ENCODE data around the gene PDS5B.
"Not testable (repeated sequence)": the region's sequence is repeated elsewhere in the genome, so short reads cannot be mapped to it uniquely, and the experiment has no call there.

PDS5B gene

DNA sequence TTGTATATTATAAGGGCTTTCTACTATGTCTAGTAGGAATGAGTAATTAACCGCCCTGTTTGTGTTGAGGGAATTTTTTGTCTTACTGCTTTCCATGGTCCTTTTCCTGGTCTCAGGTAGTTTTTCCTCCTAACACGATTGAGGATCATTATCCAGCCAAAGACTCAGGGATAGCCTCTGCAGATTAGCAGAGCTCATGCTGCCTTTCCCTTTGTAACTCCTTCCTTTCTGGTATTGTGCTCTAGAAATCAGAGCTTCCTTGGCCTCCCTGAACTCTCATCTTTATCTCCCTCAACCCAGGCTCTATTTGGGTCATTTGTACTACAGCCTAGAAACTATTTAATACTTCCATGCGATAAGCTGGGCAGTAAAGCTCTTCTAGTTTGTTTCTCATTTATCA is 142.1 kb downstream of the PDS5B start:
- DNase-seq (ENCODE audit: low spot score), result no peak

DNA sequence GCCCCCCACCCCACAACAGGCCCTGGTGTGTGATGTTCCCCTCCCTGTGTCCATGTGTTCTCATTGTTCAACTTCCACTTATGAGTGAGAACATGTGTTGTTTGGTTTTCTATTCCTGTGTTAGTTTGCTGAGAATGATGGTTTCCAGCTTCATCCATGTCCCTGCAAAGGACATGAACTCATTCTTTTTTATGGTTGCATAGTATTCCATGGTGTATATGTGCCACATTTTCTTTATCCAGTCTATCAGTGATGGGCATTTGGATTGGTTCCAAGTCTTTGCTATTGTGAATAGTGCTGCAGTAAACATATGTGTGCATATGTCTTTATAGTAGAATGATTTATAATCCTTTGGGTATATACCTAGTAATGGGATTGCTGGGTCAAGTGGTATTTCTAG is 142.8 kb downstream of the PDS5B start:
- not testable (repeated sequence) for DNase-seq (ENCODE audit: low spot score)

DNA sequence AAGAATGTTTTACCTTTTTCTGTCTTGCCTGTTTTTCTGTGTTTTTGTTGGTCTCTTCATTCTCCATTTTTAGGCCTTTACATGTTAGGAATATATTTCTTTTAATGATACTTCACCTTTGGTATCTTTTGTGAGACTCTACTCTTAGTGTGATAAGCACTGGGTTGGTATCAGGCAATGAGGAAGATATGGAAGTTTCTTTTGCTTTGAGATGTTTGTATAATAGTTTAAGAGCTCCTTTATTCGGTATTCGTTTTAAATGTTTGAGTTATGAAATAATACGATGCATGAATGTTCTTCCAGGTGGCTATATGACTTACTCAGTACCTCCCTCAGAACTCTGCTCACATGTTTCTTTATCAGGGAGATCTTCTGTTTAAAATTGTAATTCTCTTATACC is 144.8 kb downstream of the PDS5B start:
- DNase-seq (ENCODE audit: low spot score), result no peak

DNA sequence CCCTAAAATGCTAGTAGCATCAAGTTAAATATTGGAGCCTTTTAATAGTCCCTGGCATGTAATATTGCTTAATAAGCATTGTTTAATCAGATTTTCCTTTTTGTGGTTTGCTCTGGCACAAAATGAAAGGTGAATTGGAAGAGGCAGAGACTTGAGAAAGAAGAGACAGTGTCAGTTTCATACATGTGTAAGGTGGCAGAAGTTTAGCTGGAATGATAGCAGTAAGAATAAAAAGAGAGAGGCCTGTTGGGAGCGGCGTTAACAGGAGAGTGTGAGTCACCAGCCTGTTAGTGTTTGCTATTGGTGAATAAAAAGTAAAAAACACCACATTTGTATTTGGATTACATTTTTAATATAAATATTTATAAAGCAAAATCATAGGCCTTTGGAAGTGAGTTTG is 145.3 kb downstream of the PDS5B start:
- no peak for DNase-seq (ENCODE audit: low spot score)

DNA sequence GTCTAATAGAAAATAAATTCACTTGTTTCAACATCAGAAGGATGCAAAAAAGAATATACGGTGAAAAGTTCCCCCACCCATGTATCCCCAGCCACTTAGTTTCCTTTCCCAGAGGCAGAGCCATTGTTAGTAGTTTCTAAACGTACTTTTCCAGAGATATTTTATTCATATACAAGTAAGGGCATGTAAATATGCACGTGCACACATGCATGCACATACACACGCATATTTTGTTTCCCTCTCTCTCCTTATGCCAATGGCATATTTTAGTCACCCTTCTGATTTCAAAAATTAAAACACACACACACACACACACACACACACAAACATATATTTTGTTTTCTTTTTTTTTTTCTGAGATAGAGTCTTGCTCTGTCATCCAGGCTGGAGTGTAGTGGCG is 147.4 kb downstream of the PDS5B start:
- no peak for DNase-seq (ENCODE audit: low spot score)

DNA sequence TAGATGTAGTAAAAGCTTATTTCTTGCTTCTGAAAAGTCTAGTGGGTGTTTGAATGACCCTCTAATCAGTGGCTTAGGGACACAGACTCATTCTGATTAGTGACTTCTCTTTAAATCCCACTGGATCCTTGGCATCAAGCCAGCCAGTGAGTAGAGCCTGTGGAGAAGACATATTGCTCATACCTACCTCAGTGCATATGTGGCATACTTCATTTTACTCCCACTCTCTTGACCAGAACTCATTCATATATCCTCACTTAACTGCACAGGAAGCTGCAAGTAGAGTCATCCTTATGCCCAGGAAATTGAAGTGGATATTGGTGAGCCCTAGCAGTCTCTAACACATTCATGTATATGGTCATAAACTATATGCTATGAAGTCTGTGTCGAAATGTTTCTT is 148.3 kb downstream of the PDS5B start:
- no peak for DNase-seq (ENCODE audit: low spot score)

DNA sequence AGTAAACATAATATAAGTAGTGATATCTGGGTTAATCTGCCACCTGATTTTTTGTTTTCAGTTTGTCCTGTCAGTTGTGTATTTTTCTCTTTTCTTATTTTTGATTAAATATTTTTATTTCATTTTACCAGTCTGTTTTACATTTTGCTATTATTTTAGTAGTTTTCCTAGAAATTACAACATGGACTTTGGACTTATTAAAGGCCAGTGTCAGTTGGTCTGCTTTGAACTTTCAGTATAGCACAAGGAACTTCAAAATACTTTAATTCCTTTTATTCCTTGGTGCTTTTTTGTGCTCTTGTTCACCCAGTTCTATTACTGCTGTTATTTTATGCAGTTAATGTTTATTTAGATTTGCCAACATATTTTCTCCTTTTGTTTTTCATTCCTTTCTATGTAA is 149.6 kb downstream of the PDS5B start:
- DNase-seq (ENCODE audit: low spot score), result no peak

DNA sequence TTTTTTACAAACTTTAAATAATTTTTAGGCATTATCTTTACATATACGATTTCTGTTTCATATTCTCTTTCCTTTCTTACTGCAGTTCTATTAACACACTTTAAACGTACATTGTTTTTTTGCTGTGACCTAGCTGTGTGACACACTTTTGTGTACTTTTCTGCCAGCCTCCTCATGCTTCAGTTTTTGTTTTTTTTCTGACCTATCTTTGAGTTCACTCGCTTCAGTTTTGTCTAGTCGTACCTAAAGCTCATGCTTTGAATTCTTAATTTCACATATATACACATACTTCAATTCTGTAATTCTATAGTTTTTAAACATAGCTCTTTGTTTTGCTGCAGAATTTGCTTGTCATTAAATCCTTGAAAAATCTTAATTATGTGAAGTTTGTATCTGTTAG is 150.4 kb downstream of the PDS5B start:
- DNase-seq (ENCODE audit: low spot score), result no peak

DNA sequence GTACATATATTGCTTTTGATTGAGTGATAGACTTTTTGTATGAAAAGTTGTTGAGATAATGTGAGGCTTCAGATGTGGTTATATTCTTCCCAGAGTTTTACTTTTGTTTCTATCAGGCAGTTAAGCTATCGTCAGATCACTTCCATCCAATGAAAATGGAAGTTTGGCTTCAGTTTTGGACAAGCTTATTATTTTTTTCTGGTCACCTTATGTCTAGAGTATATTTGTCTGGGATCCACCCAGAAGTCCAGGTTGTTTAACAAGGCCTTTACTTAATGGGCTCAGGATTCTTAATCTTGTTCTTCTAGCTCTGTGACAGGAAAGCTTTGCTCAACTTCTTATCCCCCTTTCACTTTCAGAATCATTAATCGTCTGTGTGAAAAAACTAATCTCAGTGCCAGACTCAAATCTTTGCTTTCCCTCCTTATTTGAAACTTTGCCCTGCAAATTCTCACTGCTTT is 150.9 kb downstream of the PDS5B start:
- DNase-seq (ENCODE audit: low spot score), result no peak

DNA sequence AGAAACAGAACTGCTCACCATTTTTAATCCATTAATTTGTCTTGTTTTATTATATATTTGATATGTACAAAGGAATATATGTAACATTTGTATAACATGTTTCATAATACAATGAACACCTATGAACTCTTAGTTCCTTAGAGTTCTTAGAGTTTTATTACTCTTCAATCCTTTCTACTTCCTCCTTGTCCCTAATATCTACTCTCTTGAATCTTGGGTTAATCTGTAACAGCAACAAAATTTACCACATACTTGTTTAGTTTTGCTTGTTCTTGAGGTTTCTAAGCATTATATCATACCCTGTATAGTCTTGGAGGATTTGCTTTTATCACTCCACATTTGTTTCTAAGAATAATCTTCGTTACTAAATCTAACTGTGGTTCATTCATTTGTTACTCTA is 151.4 kb downstream of the PDS5B start:
- DNase-seq (ENCODE audit: low spot score), result no peak

DNA sequence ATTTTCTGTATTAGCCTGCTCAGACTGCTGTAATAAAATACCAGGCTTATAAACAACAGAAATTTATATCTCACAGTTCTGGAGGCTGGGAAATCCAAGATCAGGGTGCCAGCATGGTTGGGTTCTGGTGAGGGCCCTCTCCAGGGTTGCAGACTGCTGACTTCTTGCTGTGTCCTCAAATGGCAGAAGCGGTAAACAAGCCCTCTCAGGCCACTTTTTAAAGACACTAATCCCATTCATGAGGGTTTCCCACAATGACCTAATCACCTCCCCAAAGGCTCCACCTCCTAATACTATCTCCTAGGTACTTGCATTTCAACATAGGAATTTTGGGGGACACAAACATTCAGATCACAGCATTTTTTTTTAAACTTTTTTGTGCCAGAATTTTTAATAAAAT is 159.3 kb downstream of the PDS5B start:
- no peak for DNase-seq (ENCODE audit: low spot score)

DNA sequence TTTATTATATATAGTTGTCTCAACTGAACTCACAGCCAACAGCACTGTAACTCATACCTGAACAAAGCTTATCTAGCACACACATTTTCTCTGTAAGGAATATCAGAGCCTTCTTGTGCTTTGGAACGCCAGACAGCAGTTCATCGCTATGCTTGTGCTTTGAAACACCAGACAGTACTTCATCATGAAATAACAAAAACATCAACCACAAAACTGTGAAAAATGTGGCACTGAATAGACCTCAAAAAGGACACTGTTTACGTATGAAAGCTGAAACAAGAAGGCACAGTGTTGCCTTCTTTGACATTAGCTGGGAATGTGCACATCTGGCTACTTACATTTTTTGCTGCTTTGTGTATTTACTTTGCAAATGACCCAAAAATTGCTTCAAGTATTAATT is 160.2 kb downstream of the PDS5B start:
- DNase-seq (ENCODE audit: low spot score), result no peak

DNA sequence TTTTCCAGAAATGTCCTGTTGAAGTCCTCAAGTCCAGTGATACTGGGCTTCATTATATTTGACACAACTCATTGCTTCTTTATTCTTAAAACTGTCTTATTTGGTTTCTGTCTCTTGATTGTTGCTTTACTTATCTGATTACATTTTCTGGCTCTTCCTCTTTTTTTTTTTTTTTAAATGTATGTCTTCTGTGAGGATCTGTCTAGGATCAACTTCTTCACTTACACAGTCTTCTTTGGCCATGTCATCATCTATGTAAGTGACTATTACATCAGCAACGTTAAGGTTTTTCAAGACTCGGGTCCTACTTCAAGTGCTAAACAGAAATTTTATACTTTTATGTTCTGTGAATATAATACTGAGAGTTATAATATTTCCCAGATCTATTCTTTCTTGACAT is 162.1 kb downstream of the PDS5B start:
- no peak for DNase-seq (ENCODE audit: low spot score)

DNA sequence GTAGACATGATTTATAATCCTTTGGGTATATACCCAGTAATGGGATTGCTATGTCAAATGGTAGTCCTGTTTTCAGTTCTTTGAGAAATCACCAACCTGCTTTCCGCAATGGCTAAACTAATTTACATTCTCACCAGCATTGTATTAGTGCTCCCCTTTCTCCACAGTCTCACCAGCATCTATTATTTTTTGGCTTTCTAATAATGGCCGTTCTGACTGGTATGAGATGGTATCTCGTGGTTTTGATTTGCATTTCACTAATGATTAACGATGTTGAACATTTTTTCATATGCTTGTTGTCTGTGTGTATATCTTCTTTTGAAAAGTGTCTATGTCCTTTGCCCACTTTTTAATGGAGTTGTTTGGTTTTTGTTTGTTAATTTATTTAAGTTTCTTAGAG is 165.1 kb downstream of the PDS5B start:
- no peak for DNase-seq (ENCODE audit: low spot score)

DNA sequence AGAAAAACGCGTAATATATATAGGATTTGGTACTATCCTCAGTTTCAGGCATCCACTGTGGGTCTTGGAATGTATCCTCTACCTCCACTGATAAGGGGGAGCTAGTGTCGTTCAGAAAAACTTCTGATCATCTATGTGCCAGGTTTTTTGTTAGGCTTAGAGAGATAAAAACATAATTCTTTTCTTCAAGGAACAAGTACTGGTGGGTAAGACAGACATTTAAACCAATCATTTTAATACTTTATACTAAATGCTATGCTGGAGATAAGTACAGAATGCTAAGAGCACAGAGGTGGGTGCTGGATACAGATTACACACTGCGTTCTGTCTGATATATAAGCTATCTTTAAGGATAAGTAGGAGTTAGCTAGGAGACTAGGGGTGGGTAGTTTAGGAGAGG is 166.1 kb downstream of the PDS5B start:
- DNase-seq (ENCODE audit: low spot score), result no peak

DNA sequence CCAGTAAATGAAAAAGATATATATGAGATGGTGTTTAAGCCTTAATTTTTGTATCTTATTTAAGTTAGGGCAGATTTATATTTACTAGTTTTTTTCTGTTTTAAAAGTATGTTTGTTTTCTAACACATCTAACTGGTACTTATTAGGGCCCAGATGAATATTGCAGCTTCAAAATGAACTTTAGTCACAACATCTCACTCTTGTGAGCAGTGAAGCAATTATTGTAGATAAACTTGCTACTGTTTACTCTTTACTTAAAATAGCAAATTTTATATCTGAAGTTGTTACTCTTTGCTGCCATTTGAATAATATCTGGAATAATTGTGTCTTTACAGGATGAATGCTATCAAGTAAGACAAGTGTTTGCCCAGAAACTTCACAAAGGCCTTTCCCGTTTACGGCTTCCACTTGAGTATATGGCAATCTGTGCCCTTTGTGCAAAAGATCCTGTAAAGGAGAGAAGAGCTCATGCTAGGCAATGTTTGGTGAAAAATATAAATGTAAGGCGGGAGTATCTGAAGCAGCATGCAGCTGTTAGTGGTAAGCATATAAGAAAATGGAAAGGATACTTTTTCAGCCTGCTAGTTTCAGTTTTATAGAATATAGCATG is 166.8 kb downstream of the PDS5B start:
- no peak for DNase-seq (ENCODE audit: low spot score)

DNA sequence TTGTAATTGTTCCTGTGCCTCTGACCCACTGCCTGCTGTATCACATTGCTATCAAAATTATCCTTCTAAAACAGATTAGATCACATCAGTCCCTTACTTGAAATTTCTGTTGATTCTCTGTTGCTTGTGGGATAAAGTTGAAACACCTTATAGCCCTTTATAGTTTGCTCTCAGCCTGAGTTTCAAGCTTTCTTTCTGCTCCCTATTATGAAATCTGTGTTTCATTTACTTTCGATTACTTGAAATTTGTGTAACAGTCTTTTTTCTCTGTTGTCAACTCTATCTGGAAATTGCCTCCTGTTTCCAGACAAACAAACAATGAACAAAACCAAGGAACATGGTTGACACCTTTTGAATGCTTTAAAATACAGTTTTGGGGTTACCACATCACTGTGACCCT is 167.9 kb downstream of the PDS5B start:
- no peak for DNase-seq (ENCODE audit: low spot score)

DNA sequence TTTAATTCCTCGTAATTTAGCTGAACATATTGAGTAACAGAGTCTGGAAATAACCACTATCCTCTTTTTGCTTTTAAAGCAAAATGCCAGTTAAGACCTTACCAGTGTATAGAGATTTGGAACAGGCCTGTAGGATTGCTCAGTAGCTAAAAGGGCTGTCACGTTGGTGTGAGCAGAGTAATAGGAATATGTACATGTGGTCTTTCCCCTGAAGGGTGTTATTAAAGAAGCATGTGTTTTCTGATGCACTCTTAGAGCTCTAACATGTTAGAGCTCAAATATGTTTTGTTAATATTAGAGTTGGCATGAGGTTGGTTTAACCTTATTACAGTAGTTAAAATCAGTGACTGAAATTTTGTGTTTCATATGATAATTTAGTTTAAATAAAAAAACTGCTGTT is 172.9 kb downstream of the PDS5B start:
- DNase-seq (ENCODE audit: low spot score), result no peak

DNA sequence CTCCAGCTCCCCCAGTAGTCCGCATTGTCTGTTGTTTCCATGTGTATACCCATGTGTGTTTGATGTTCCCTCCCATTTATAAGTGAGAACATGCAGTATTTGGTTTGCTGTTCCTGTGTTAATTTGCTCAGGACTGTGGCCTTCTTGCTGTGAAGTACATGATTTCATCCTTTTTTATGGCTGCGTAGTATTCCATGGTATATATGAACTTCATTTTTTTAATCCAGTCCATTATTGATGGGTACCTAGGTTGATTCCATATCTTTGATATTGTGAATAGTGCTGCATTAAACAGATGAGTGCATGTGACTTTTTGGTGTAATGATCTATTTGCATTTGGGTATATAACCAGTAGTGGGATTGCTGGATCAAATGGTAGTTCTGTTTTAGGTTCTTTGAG is 175.2 kb downstream of the PDS5B start:
- DNase-seq (ENCODE audit: low spot score), result no peak

DNA sequence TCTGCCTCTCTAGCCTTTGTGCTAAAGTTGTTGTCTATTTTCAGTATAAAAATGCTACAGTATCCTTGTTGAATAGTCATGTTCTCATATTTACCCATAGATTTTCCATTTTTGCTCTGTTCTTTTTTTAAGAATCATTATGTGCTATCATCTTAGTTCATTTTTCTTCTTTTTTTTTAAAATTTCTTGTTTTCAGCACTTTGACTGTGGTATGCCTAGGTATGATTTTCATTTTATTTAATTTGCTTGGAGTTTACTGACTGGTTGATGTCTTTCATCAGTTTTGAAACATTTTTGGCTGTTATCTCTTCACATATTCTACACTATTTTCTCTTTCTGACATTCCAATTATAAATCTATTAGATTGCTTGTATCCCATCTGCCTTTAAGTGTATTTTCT is 192.9 kb downstream of the PDS5B start:
- DNase-seq (ENCODE audit: low spot score), result no peak

DNA sequence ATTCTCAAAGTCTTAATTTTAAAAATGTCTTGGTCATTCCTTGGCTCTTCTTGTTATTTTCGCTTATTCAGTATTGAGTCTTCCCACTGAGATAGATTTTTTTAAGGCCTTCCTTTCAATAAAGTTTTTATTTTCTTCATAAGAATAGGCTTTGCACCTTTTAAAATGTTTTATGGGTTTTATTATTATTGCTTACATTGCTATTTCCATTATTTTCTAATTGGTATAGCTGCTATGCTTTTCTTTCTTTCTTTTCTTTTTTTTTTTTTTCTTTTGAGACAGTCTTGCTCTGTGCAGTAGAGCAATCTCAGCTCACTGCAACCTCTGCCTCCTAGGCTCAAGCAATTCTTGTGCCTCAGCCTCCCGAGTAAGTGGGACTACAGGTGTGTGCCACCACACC is 195.7 kb downstream of the PDS5B start:
- DNase-seq (ENCODE audit: low spot score), result no peak

DNA sequence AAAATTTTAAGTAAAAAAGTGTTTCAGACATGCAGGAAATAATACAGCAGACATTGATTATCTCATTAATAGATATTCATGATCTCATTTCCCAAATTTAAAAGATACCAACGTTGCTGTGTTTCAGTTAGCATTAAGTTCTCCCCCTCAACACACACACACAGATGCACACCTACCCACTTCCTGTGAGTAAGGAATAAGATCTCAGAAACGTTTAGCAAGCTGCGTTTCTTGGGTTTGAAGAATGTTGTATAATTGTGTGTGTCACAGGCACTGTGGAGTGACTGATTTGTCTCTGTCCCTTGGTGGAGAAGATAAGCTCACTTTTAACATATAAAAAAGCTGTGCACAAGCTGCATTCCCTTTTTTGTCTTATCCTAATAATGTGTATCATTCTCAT is 196.8 kb downstream of the PDS5B start:
- DNase-seq (ENCODE audit: low spot score), result no peak

DNA sequence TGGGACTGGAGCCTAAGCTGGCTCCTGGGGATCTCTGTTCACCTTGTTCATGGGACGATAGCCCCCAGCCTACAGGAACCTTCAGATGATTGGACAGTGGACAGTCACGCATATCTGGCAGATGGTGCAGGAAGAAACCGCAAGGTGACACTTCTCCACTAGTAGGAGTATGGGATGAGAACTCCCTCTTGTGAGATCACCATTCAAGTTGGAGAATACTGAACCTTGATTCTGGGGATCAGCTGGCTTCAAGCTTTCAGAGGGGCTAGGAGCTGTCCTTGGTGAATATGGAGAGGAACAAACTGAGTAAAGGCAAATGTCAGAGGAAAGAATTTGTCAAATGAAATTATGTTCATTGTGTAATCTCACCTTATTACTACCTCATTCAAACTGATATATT is 204.5 kb downstream of the PDS5B start:
- no peak for DNase-seq (ENCODE audit: low spot score)

DNA sequence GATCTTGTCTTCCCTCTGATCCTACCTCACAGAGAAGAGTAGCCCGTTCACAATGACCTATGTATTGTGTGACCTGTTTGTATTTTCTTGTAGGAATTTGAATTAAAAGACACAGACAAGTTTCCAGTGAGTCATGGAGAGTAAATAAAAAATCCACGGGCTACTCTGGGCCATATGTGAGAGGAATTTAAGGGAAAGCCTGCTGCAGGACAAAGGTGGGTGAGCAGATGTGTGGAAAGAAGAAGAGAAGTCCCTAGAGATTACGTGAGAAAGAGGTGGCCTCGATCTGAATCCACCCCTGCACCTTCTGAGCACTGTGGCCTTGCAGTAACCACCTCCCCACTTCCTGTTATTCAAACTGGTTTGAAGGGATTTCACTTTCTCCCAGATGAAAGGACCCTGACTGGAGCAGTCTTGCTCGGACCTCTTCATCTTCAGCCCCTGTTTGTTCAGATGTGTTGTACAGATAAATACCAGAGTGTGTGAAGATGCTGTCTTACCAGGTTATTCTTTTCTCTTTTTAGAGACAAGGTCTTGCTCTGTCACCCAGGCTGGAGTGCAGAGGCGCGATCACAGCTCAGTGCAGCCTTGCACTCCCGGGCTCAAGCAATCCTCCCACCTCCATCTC is 205.4 kb downstream of the PDS5B start:
- no peak for DNase-seq (ENCODE audit: low spot score)

All from hepatic stellate cell (primary cell).